ENCODE data around the gene GUCY1B1.

The GUCY1B1 gene

DNA sequence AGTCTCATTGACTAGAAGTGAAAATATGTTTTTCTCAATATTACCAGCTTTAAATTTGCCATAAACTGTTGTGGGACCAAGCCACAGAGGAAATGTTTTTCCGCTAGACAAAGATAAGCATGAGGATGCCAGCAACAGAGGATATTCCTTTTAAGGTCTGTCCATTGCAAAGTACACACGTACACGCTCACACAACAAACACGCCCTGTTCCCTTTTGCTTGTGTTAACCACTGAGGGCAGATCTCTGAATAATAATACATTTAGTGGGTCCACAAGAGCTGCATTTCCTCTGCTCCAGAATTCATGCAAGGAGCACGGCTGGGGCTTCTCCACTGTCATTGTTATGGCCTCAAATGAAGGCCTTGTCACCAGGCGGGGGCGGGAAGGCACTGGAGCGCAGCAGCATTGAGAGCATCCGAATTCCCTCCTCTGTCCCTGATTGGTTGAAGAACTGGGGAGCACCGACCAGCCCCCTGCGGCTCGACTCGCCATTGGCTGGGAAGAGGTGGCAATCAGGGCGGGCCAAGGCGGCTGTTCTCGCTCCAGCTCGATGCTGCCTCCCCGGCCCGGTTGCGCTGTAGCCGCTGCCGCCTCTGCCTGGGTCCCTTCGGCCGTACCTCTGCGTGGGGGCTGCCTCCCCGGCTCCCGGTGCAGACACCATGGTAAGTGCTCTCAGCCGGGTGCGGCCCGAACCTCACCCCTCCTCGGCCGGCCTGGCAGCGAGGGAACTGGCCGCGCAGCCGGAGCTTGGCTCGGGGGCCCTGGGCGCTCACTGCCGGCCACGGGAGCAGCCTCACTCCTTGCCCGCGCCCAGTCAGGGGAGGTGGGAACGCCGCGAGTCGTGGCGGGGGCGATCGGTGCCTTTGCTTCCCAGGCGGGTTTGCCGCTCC, at the start of gene GUCY1B1:
GUCY1B1 (plus strand) TSS at position 541 of the 891 bp plus-strand sequence; CDS start at position 661, 120 bp downstream.
- DNase-seq, result no peak

DNA sequence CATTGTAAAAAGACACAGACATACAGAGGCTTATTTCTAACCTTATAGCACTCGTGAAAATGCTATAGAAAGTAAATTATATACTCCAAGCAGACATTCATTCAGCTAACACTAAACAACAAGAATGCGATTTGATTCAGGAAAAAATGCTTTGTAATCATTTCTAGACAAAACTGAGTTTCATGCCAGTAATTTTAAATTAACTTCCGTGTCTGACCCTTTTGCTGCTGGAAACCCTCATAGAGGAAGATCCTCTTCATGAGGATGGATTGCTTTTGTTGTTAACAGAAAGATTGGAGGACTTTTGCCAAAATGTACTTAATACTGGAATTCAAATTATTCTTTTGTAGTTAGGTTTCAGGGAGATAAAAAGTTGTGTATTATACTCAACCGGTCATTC, 48.9 kb upstream of the GUCY1B1 start:
- no peak for DNase-seq

GRCh38 chr4:155711556-155711955, 47.3 kb upstream of the GUCY1B1 start:
- DNase-seq, result no peak

- no peak for DNase-seq
These were observed 46.0 kb upstream of the GUCY1B1 start for GRCh38 chr4:155712846-155713245.

DNA sequence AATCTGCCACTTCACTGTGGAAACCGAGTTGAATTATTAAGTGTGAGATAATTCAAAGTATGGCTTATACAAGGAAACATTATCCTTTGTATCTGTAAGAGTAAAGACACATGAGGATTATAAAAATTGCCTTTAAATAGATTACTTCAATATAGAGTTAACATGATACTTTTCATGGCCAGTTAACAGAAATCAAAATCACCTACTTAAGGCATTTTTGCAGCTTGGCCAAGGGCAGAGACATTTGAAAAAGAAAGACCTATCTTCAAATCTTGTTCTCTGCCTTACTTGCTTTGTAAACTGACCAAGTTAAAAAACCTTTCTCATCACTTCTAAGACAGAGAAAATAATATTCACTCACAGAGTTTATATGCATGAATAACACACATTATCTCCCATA, 44.9 kb upstream of the GUCY1B1 start:
- DNase-seq, result no peak

- no peak for DNase-seq
These were observed 36.5 kb upstream of the GUCY1B1 start for GRCh38 chr4:155722336-155722735.

- no peak for DNase-seq
These were observed 35.9 kb upstream of the GUCY1B1 start for GRCh38 chr4:155722816-155723499.

DNA sequence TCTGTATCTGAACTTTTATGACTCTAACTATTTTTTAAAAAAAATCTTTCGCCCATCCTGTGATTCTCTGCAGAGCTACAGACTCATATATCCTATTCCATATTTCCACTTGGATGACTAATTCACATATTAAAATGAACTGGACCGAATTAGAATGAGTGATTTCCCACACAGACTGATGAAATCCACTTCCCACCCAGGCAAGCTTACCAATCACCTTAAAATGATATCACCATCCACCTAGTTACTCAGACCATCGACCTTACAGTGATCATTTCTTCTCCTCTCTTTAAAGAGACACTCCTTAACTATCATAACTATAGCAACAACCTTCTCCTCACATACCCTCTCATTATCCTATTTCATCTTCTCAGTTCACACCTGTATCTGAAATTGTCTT, 34.1 kb upstream of the GUCY1B1 start:
- no peak for DNase-seq

- DNase-seq, result no peak
These were observed 24.8 kb upstream of the GUCY1B1 start for GRCh38 chr4:155734065-155734464.

DNA sequence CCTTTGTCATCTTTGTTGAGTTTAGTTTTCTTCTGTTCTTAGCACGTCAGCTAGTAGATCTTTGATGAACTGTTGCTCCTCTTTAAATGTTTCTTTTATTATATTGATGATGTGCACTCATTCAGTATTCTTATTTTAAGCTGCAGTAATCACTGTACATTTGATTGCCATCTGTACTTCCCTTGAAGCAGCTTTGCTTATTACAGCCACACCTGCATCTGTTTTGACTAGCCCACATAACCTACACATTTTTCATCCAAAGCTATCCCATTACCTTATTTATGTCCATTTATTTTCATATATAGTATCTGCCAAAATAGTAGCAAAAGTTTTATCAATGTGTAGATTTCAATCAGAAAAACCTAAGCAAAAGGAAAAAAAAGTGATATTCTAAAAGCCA, 23.9 kb upstream of the GUCY1B1 start:
- no peak for DNase-seq

DNA sequence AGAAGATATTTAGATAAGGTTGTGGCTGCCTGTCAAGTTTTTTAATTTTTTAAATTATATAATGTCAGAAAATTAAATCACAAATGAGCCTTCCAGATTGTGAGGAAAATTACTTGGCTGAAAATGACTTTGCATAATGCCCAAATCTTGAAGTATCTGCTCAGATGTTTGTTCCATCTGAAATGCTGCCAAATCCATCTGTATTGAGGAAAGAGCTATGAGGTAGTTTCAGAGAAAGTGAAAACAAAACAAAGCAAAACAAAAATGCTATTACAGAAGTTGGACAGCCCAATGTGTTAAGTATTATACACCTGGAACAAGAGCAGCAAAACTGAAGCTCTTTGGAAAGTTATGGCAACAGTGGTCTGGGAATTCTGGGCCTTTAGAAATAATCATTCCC, 23.3 kb upstream of the GUCY1B1 start:
- no peak for DNase-seq

- DNase-seq, result no peak
These were observed 20.3 kb upstream of the GUCY1B1 start for GRCh38 chr4:155738548-155738947.

- DNase-seq, result no peak
These were observed 17.3 kb upstream of the GUCY1B1 start for GRCh38 chr4:155741546-155741945.

GRCh38 chr4:155742310-155743015, 16.4 kb upstream of the GUCY1B1 start:
- no peak for DNase-seq

GRCh38 chr4:155745984-155746383, 12.8 kb upstream of the GUCY1B1 start:
- DNase-seq, result no peak

DNA sequence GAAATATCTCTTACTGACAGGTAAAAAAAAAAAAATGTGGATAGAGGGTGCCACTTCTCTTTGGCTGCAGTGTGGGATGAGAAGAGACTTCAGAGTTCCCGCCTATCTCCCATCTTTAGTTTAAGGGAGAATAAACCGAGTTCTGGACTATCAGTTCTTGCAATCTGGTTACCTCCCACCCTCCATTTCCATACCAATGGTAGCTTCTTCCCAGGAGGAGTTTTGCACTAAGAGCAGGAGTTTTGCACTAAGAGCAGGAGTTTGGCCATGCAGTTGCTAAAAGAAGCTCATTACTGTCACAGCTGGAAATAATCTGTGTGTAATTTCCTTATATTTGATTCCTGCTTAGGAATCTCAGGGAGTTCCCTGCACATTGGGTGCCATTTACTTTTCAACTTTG, 10.8 kb upstream of the GUCY1B1 start:
- DNase-seq, result no peak

DNA sequence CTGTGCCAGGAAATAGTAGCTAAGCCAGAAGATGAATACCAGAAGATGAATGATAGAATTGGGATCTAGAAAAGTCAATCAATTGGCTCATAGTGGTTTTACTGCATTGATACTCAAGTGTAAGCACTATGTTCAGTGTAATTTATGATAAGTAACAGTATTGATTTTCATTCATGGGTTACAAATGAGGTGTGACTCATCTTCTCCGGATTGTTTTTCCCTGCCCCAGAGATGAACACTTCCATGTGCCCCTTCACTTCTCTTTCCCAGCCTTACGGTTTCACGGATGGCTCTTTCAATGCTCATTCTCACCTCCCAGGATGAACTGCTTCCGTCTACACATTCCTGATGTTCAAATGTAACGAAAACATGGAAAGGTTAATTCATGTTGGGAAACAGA, 9.8 kb upstream of the GUCY1B1 start:
- no peak for DNase-seq

DNA sequence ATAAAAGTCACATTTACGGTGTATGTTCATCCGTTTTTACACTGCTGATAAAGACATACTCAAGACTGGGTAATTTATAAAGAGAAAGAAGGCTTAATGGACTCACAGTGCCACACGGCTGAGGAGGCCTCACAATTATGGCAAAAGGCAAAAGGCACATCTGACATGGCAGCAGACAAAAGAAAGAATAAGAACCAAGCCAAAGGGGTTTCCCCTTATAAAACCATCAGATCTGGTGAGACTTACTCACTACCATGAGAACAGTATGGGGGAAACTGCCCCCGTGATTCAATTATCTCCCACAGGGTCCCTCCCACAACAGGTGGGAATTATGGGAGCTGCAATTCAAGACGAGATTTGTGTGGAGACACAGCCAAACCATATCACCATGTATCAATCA, 7.3 kb upstream of the GUCY1B1 start:
- no peak for DNase-seq

DNA sequence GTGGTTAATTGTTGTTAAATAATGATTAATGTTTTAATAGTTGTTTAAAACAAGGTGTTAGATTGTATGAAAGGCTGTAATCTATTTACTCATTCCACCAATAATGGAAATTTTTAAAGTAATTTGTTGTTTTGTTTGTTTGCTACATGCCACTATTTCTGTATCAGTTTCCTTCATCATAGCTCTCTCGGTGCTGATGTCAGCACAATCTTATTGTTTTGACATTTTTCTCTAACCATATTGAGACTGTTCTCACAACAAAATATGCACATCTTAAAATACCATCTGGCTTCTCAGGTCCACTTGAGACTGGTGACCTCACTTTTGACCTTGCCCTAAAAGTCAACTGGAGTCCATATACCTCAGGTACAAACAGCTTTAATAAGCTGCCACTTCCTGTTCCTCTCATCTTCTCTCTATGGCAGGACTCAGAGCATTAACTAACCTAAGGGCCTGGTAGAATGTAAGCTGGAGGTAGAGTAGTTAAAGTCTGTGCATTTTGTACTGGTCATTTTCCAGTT, 1.0 kb upstream of the GUCY1B1 start:
- DNase-seq, result no peak

DNA sequence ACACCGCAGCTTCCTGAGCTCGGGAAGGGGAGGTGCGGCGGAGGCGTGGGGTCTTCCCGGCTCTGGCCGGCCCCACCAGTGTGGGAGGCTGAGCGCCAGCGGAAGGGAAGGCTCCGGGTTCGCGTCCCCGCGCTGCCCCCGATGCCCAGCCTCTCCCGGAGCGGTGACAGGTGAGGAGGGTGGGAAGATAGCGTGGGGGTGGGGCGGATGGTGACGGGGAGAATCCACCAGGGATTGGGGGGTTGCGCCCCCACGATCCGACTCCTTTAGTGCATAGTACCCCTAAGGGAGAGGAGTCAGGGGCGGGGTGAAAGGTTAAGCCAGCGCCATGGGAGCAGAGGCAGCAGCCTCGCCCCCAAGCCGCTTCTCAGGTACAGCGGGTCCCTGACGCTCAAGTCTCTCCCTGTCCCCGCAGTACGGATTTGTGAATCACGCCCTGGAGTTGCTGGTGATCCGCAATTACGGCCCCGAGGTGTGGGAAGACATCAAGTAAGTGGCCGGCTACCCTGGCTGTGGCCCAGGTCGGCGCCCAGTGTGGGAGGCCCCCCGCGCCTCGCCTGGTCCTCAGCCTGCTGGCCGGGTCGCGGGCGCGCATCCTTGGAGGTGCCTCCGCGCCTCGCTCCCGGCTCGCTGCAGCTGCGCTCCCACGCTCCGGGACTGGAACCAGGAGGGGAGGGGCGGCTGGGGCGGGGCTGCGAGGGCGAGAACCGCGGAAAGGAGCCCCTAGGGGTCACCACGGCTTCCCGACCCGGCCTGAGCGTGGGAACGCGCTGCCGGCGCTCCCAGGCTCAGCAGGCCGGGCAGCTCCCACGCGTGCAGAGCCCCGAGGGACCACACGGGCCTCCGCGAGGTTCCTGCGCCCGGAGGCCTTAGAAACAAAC, 791 bp downstream of the GUCY1B1 start:
- no peak for DNase-seq

DNA sequence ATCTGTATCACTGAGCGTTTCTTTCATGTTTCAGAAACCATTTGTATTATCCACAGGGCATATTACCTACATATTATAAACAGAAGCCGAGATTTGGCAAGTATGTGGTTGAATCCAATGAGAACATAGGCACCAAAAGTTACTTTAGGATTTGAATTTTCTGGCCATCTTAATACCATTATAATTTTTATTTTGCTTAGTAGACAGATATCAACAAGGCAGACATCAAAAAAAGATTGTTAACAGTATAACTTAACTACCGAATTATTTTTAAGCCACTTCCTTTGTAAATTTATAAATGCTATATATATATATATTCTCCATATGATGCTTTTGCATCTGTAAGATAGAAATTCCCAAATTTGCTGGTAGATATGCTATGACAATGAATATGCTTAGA, 2.2 kb downstream of the GUCY1B1 start:
- DNase-seq, result no peak

GRCh38 chr4:155761916-155762315, 3.1 kb downstream of the GUCY1B1 start:
- DNase-seq, result no peak

Measured in NCI-H524 treated with DMSO at 0.1 percent for 48 hours (cell line).